Adipose tissue (tissue), 3 donors: ENCODE measurements around the gene SCN1A. TPM values are rescaled to one million over a fixed set of nuclear protein-coding genes. Genes with fewer than 3 reads are reported as not detected.
"Not testable (repeated sequence)": the region's sequence is repeated elsewhere in the genome, so short reads cannot be mapped to it uniquely, and the experiment has no call there.

Experiments
- H3K27ac ChIP-seq: one replicate; pipeline ENCODE4 v1.5.1; 2013; ENCODE audit warnings: low read depth, low read length
- WGBS, 3 donors: extraction: QIAGEN DNeasy Blood & Tissue Kit; methylation state at CpG; one replicate each; pipeline ENCODE4 v1.1.7; 2013; 5-methylcytosine and 5-hydroxymethylcytosine counted together
- polyA plus RNA-seq, 3 donors: library from polyadenylated mRNA; stranded (reverse); fragments of 200-250 nt; gene quantifications; one replicate each; pipeline ENCODE4 v1.2.3, GENCODE V29; 2013
- donor health status: healthy with polysubstance abuse.
- donor health status: Bipolar disorder and iron deficiency.
- donor health status: healthy.

SCN1A gene
- under 1 TPM in 2 of 3 donors, not detected in 1; under 0.01 to 0.01 TPM for polyA plus RNA-seq

DNA sequence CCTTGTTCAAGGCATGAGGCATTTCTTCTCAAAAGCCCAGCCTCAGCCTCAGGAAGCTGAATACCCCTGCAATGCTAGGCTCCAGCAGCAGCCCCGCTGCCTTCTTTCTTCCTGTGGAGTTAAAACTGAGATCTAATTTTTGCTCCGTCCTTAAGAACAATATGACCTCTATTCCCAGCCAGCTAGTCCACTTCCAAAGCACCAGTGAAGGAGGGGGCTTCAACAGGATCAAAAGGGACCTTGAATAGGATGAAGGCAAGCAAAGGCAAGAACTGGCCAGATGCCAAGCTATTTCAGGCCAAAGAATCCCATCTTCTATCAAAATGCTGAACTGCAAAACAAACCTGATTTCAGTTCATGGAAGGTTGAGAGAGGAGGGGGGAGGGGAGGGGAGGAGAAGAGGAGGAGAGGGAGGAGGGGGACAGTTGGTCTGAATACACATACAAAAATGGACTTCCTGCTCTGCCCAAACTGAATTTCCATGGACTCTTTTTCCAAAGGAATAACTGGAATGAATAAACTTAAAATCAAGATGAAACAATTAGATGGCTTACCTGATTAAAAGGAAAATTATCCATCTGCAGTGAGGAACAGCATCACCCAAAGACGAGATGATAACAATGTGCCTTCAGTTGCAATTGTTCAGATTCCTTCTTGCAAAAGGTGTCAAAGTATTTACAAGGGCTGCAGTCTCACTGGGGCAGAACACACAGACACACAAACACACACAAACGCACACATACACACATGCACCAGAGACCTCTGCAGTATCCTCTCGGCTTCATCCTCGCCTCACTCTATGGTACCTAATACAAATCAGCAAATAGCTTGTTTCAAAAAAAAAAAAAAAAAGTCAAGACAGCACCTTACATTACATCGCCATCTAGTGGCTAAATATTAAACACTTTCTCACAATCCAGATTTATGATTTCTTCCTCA lies at the start of gene SCN1A:
TSS of gene SCN1A (minus strand) at position 804 of the 939 bp plus-strand sequence. CDS start 54,399 bp downstream, outside the sequence.
- WGBS, 3 donors = 20 to 25% (median 23%) methylated on average over 7 of the region's 7 CpGs
- no peak within 1 kb of the TSS for H3K27ac ChIP-seq

DNA sequence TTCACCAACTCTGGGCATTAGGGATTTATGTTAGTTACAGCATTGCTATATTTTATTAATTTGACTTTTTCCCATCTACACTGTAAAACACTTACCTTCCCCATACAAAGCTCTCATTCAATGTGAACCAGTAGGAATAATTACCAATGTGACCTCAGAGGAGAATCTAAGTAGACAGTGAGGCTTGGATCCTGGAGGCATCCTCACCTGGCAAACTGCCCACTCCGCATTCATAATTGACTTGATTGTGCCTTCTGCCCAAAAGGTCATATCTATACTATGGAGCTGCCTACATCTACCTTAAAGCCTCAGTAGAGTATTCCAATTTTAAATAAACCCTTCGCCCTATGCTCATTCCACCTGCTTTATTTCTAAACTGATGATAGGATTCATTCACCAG lies 45.4 kb upstream of the SCN1A start:
- WGBS, 3 donors = 88 to 95% (median 94%) methylated on average over 2 of the region's 2 CpGs
- H3K27ac ChIP-seq = no peak overlapping the region

DNA sequence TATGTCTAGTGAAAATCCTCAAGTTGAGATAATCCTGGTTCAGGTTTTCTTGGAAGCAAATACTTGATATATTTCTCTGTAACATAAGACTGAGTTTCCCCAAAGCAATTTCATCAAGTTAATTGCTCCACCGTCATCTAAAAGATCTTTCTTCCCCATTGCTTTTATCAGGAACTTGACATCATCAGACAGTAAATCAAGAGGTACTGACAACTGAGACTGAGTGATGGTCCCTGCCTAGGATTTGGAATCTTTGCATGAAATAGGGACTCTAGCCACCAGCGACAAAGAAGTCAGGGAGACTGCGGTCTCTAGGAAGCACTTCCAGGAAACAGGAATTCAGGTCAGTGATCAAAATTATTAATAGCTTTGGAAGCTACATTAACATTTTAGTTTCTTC lies 43.4 kb upstream of the SCN1A start:
- whole genome bisulfite sequencing, 3 donors = 42 to 65% (median 49%) methylated on average over 3 of the region's 3 CpGs

DNA sequence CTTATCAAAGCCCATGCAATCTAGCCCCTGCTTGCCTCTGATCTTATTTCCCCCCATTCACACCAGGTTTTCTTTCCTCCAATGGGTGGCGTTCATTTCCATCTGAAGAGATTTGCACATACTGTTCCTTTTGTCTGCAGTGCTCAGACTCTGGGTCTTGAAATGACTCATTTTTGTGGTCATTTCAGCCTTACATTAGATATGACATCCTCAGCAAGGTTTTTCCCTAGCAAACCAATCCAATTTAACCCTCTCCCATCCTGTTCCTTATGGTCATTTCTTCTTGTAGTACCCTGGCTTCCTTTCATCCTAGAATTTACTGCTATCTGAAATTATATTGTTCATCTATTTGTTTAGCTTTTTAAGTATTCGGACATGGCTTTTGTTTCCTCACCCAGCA lies 42.5 kb upstream of the SCN1A start:
- H3K27ac ChIP-seq = no peak overlapping the region
- 80 to 89% (median 82%) methylated on average over 2 of the region's 2 CpGs for WGBS, 3 donors

More for the DNA sequence above, 43.4 kb upstream of the SCN1A start:
- no peak overlapping the region for H3K27ac ChIP-seq

DNA sequence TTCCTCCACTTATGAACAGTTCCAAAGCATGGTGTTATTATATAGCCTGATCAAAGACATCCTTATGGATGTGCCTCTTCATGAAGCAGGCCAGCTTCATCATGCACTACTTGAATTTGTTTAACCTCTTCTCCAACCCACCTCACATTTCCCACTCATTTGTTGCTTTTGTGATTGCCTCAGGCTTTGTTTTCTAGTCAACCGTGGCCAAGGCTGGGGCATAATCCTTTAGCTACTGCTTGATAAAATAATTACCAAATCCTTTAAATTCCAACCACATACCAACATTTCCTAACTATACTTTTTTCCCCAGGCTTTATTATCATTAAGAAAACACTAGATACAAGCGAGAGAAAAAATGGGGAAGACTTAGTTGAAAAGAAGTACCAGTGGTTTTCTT lies 39.6 kb upstream of the SCN1A start:
- 34 to 63% (median 38%) methylated on average over 2 of the region's 2 CpGs for WGBS, 3 donors
- H3K27ac ChIP-seq = no peak overlapping the region

DNA sequence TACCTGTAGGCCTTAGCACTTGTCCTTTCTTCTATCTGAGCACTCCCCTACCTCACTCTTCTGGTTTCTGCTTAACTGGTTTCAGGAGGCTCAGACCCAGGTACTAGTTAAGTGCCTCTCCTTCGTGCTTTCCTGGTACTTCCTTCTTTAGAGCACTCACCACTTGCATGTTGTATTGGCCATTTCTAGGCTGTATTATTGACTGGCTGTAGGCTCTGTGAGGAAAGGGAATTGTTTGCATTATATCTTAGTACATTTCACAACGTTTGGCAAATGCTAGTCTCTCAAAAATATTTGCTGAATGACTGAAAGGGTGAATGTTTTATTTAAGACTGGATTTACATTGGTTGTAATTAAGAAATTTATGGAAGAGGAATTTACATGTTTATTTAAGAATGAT lies 36.0 kb upstream of the SCN1A start:
- H3K27ac ChIP-seq = no peak overlapping the region
- 46 to 63% (median 56%) methylated on average over 2 of the region's 2 CpGs for WGBS, 3 donors

DNA sequence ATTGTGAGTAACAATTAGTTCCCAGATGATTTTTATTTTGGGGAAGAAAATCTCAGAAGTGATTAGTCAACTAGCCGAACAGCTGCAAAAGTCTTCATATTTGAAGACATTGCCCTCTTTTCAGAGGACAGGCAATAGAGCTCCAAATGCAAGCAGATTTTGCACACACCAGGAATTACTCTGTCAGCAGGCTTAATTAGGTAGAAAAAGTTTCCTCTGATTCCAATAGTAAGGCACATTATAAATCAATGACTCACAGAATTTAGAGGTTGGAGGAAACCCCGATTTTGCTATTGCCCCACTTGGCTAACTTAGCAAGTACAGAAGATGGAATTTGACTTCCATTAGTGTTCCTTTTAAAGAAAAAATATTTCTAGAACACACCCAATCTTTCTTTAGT lies 30.7 kb upstream of the SCN1A start:
- 70 to 90% (median 86%) methylated on average over 2 of the region's 2 CpGs for WGBS, 3 donors
- no peak overlapping the region for H3K27ac ChIP-seq

DNA sequence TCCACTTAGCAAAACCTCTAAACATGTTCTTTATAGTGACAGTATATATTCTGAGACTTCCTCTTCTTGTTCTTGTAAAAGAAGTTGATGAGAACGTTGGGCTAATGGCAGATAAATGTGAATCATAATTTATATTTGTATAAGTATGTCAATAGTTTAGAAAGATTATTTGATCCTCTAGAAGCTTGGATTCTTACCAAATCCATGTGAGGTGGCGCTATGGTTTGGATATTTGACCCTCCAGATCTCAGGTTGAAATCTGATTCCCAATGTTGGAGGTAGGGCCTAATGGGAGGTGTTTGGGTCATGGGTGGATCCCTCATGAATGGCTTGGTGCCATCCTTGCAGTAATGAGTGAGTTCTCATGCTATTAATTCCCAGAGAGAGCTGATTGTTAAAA lies 29.8 kb upstream of the SCN1A start:
- H3K27ac ChIP-seq = no peak overlapping the region
- 24 to 74% (median 55%) methylated on average over 2 of the region's 2 CpGs for WGBS, 3 donors

DNA sequence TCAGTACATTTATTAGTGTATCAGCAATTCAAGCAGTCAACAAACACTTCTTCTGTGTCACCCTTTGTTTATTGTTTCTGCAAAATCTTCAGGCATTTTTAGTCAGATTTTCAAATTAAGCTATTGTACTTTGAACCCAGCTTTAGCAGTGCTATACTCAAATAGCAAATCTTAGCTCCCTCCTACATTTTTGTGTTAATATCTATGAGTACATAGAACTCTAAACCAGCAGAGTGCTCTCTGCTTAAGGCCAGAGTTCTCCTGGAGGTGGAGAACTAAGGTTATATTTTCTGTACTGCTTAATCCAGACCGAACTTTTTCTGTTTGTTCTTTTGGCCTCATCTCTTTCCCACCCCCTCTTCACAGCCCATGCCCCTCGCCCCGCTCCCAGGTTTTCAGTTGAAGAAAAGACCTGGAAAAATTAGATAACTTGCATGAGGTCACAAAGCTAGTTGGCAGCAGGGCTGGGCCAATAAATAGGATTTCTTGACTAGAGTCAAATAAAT lies 29.2 kb upstream of the SCN1A start:
- WGBS, 3 donors = 62 to 93% (median 93%) methylated on average over 3 of the region's 3 CpGs
- H3K27ac ChIP-seq = no peak overlapping the region

DNA sequence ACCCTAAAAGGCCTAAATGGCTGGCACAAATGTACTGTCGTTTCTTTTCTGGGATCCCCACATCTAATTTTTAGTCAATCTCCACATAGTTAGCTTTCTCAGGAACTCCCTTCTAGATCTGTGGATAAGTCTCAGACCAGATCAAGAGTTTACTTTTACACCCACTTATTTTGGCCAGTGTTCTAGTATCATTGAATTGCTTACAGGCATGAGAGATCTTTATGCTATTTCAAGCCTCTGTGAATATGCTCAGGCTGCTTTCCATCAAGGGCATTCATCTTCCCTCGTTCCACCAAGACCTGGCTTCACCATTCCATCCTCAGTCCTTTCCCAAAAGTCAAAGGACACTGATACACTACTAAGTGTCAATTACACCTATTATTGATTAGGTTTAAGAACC lies 27.8 kb upstream of the SCN1A start:
- WGBS, 3 donors = 72 to 86% (median 74%) methylated on average over 2 of the region's 2 CpGs
- no peak overlapping the region for H3K27ac ChIP-seq

DNA sequence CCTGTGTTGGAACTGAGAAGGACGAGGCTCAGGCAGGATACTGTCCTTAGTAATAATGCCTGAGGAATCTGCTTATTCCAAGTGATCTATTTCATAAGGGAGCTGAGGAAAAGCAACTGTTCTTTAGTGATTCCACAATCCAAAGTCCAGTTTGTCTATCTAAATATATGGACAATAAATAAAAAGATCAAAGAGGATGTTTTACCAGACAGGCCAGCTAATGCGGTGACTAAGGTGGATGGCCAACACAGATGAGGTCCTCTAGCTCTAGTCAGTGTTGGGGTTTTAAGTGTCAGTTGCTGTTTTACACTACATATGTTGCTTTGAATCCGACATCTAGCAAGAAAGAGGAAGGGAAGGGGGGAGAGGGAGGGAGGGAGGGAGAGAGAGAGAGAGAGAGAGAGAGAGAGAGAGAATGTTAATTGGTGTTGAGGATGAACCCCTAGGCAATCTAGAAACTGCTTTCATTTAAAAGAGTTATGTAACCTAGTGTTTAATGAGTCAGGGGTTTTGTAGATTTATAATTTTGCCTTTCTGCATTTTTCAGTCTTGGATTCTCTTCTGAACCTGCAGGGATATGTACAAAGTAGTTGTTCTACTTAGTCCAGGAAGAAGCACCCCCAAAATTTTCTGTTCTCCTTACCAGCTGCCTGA lies 27.0 kb upstream of the SCN1A start:
- H3K27ac ChIP-seq = no peak overlapping the region
- 37 to 70% (median 63%) methylated on average over 3 of the region's 3 CpGs for WGBS, 3 donors

DNA sequence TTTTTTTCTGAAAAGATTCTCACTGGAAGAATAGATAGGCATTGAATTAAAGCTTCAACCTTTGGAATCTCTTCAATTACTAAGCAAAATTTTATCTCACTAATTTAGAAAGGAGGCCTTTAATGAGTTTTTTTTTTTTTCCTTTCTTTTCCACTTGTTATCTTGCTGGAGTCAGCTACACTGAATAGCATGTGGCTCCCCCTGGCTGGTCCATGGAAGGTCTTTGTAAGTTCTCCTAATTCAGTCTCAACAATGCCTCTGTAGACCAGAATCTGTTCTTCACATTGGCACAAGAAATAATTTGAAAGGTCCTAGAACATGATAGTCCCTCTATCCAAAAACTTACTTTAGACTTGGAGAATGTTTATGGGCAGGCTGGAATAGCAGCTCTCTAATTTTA lies 24.2 kb upstream of the SCN1A start:
- H3K27ac ChIP-seq = no peak overlapping the region

DNA sequence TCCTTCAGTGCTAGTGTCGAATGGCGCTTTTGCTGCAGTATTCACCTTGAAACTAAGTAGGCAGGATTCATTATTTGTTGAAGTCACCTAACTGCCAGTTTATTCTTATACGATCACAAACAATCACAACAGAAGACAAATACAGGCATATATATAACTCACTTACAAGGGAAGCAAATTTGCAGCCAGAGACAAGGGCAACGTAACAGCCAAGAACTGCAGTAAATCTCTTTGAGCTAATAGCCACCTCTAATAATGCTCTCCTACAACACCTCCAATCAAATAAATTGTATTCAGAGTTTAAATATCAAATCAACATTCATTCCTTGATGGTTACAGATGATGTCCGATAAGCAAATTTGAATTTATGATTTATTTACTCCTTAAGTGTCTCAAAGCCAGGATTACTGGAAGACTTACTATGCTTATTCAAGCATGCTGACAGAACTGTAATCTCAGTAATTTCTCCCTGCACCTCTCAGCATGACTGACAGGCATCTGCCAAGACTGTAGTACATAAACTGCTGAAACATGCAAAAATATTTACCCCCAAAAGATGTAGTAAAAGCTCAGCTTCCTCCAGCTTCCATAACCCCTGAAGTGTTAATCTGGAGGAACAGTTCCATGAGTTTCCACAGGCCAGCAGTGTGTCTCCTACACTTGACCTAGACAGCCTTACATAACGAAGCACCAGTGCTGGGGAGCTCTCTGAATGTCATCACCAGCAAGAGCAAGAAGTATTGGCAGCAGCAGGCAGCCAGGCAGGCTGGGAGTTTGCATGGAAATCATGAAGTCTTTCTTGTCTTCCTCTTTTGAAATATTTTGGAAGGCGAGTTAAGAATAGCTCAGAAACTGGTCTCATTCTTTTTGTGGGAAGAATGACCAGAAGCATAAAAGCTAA lies 20.9 kb upstream of the SCN1A start:
- WGBS, 3 donors = 65 to 86% (median 71%) methylated on average over 7 of the region's 7 CpGs
- H3K27ac ChIP-seq = no peak overlapping the region

DNA sequence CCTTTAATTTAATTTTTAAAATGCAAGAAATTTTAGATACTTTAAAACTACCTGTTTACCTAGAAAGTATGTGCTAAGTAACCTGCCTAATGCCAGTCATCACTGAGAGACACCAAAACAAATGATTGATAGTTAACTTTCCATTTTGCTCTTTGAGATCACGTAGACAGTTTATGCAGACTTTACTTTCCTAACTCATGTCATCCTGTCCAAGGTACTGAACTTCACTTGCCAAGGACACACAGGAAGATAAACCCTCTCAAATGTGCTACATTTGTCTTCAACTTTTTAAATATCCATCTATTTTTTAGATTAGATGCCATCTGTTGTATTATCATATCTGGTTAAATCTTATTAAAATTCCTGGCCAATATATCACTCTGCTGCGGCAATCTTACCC lies 20.1 kb upstream of the SCN1A start:
- no peak overlapping the region for H3K27ac ChIP-seq
- WGBS, 3 donors = 69 to 78% (median 78%) methylated on average over 2 of the region's 2 CpGs

DNA sequence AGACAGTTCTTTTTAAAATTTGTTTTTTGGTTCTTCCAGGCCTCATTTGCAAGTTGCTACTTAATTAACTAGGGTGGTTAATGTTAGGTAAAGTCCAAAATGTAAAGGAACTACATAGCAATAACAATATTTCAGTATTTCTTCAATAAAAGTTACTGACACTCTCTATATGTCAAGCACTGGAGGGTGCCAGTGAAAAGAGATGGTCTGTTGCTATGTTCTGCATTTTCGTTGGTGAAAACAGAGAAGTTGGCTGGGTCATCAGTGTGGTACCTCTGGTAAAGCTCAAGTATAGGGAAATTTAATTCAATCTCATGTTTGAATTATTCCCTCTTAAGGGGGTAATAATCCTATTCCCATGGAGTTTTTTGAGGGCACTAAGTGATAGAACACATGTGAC lies 16.3 kb upstream of the SCN1A start:
- WGBS, 3 donors = 32 to 77% (median 58%) methylated on average over 1 of the region's 1 CpG
- H3K27ac ChIP-seq = no peak overlapping the region

DNA sequence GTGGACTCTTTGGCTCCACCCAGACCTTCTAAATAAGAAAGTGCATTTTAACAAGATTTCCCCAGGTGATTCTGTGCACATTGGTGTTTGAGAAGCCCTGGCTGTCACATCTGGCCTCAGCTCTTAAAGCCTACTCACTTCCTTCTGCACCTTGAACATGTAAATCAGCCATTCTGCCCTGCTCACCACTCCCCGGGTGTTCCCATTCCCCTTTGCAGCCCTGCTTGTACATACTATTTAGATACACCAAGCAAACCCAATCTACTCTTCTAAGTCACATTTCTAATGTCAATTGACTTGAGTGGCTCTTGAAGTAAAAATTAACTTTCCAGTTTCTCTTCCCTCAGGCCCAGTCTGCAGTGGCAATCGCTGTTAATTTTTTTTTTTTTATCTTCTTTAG lies 13.1 kb upstream of the SCN1A start:
- 76 to 81% (median 80%) methylated on average over 2 of the region's 2 CpGs for WGBS, 3 donors

DNA sequence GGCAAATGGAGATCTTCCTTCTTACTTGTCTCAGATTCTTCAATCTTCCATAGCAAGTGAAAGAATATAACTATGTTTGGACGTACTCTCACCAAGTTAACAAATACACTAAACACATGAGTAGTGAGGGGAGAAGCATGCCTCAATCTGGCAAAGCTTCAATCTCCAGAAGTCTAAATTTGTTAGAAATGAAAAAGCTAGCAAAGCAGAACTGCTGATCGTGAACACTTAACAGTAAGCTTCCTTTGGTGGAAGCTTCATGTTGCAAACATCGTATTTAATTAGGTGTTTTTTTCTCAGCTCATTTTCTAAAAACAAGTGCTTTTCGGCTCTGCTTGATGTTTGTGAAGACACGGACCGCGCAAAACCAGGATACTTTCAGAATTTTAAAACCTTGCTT lies 12.7 kb upstream of the SCN1A start:
- no peak overlapping the region for H3K27ac ChIP-seq
- 46 to 83% (median 54%) methylated on average over 7 of the region's 7 CpGs for WGBS, 3 donors

More for the DNA sequence above, 13.1 kb upstream of the SCN1A start:
- H3K27ac ChIP-seq = no peak overlapping the region

DNA sequence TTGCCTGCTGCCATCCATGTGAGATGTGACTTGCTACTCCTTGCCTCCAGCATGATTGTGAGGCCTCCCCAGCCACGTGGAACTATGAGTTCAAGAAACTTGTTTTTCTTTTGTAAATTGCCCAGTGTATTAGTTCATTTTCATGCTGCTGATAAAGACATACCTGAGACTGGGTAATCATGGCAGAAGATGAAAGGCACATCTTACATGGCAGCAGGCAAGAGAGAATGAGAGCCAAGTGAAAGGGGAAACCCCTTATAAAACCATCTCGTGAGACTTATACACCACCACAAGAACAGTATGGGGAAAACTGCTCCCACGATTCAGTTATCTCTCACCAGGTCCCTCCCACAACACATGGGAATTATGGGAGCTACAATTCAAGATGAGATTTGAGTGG lies 11.7 kb upstream of the SCN1A start:
- not testable (repeated sequence) for H3K27ac ChIP-seq
- WGBS, 3 donors = 66 to 75% (median 69%) methylated on average over 3 of the region's 3 CpGs

DNA sequence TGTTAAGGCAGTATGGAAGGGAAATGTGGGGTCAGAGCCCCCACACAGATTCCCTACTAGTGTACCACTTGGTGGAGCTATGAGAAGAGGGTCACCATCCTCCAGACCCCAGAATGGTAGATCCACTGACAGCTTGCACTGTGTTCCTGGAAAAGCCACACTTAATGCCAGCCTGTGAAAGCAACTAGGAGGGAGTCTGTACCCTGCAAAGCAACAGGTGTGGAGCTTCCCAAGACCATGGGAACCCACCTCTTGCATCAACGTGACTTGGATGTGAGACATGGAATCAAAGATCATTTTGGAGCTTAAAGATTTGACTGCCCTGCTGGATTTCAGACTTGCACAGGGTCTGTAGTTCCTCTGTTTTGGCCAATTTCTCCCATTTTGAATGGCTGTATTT lies 10.8 kb upstream of the SCN1A start:
- H3K27ac ChIP-seq = no peak overlapping the region
- 41 to 100% (median 85%) methylated on average over 1 of the region's 1 CpG for WGBS, 3 donors
